ENCODE results near the gene PPT1. TPM values are rescaled to one million over a fixed set of nuclear protein-coding genes. Genes with fewer than 3 reads are reported as not detected.

The PPT1 gene
- polyA plus RNA-seq, 1 of the 3 experiments (the other 2 are of a cell fraction) = 26.0 TPM

GRCh38 chr1:40047769-40048168 is 49.3 kb downstream of the PPT1 start:
- H3K4me2 ChIP-seq = no peak overlapping the region
- CTCF ChIA-PET = interaction anchor here (0.6 to 3.6 kb wide), 2 partner anchors 16 to 129 kb away, joined by 3 to 10 read pairs; no protein-coding TSS in a partner anchor
- H3K79me2 ChIP-seq (ENCODE audit: insufficient read depth) = peaks cover 100% of the 10 kb centered on the region
- over 99% methylated on average over 5 of the region's 5 CpGs for WGBS (ENCODE audit: low lambda C conversion rate)
- peaks cover 100% of the 10 kb centered on the region for H4K20me1 ChIP-seq (ENCODE audit: insufficient read depth)
- DNase-seq = no peak
- H3K9me2 ChIP-seq = no peaks in the 10 kb centered on the region
- no peak overlapping the region for H3K4me3 ChIP-seq (ENCODE audit: low read depth in 2 of 2, low read length in 1 of 2)
- peaks cover 7% of the 10 kb centered on the region for H3F3A ChIP-seq (replicated peaks; ENCODE audit: insufficient read depth)
- no peak overlapping the region for H2AFZ ChIP-seq (ENCODE audit: low read depth)
- TF ChIP-seq CTCF (IDR thresholded peaks at IDR 0.05) = no peak
- no peak for TF ChIP-seq ZBTB33 (IDR thresholded peaks at IDR 0.05; ENCODE audit: borderline replicate concordance, low read depth)
- no peak for TF ChIP-seq RCOR1 (IDR thresholded peaks at IDR 0.05; ENCODE audit: low read length)
- no peak for TF ChIP-seq ELF1 (IDR thresholded peaks at IDR 0.05)
- TF ChIP-seq GATA2 (CRISPR knock-in tag; IDR thresholded peaks at IDR 0.05) = no peak
- no peak for TF ChIP-seq RFX5 (IDR thresholded peaks at IDR 0.05; ENCODE audit: low read length)
- no peak for TF ChIP-seq USF2 (IDR thresholded peaks at IDR 0.05; ENCODE audit: borderline replicate concordance, low read depth, low read length)
- POLR2A ChIA-PET = no interaction called here
- H3K27ac ChIP-seq (ENCODE audit: low read depth in 2 of 2, low read length in 1 of 2) = peak overlapping the region in 1 of 2 experiments; percentile 16; a peak in 1 of 4 replicates
- no peaks in the 10 kb centered on the region for H3K27me3 ChIP-seq (ENCODE audit: insufficient read depth)
- H3K9ac ChIP-seq = no peak overlapping the region
- no peaks in the 10 kb centered on the region for H3K9me3 ChIP-seq
- H3K4me1 ChIP-seq (ENCODE audit: control insufficient read depth in 1 of 2, insufficient read depth in 2 of 2, low read depth in 1 of 2, low read length in 1 of 2) = peaks cover 0 to 12% of the 10 kb centered on the region in 2 experiments; a peak in 2 of 4 replicates
- peaks cover 8 to 42% of the 10 kb centered on the region in 2 experiments for H3K36me3 ChIP-seq (replicated peaks in 1 of 2; ENCODE audit: control insufficient read depth in 1 of 2, insufficient read depth in 2 of 2, low read length in 1 of 2)

GRCh38 chr1:40047276-40047675 is 49.8 kb downstream of the PPT1 start:
- H3K27ac ChIP-seq (ENCODE audit: low read depth in 2 of 2, low read length in 1 of 2) = peak overlapping the region in 1 of 2 experiments; percentile 16; a peak in 1 of 4 replicates
- POLR2A ChIA-PET = interaction anchor here (0.7 kb wide), 1 partner anchor 1246 kb away, joined by 4 read pairs; no protein-coding TSS in a partner anchor

More at GRCh38 chr1:40047276-40047675, 49.8 kb downstream of the PPT1 start:
- H3K79me2 ChIP-seq (ENCODE audit: insufficient read depth) = peaks cover 100% of the 10 kb centered on the region
- no peak overlapping the region for H3K4me3 ChIP-seq (ENCODE audit: low read depth in 2 of 2, low read length in 1 of 2)
- H3K9ac ChIP-seq = no peak overlapping the region
- peaks cover 4 to 17% of the 10 kb centered on the region in 2 experiments; a peak in 3 of 4 replicates for H3K4me1 ChIP-seq (ENCODE audit: control insufficient read depth in 1 of 2, insufficient read depth in 2 of 2, low read depth in 1 of 2, low read length in 1 of 2)
- WGBS (ENCODE audit: low lambda C conversion rate) = 72% methylated on average over 2 of the region's 2 CpGs
- H4K20me1 ChIP-seq (ENCODE audit: insufficient read depth) = peaks cover 100% of the 10 kb centered on the region
- H2AFZ ChIP-seq (ENCODE audit: low read depth) = no peak overlapping the region
- H3K27me3 ChIP-seq (ENCODE audit: insufficient read depth) = no peaks in the 10 kb centered on the region
- H3K9me3 ChIP-seq = no peaks in the 10 kb centered on the region
- CTCF ChIA-PET = interaction anchor here (0.6 kb wide), 1 partner anchor 128 kb away, joined by 3 read pairs; no protein-coding TSS in a partner anchor
- H3K9me2 ChIP-seq = no peaks in the 10 kb centered on the region
- no peak for DNase-seq
- TF ChIP-seq EP300 (IDR thresholded peaks at IDR 0.05; ENCODE audit: borderline replicate concordance in 1 of 2, low read depth in 1 of 2, low read length in 1 of 2) (no peak), FOSL2 (IDR thresholded peaks at IDR 0.05; ENCODE audit: borderline replicate concordance, low read depth) (no peak), TEAD4 (IDR thresholded peaks at IDR 0.05; ENCODE audit: borderline replicate concordance, insufficient read depth) (no peak), TCF12 (IDR thresholded peaks at IDR 0.05) (no peak)
- H3K4me2 ChIP-seq = no peak overlapping the region
- peaks cover 13 to 47% of the 10 kb centered on the region in 2 experiments for H3K36me3 ChIP-seq (replicated peaks in 1 of 2; ENCODE audit: control insufficient read depth in 1 of 2, insufficient read depth in 2 of 2, low read length in 1 of 2)
- peaks cover 7% of the 10 kb centered on the region for H3F3A ChIP-seq (replicated peaks; ENCODE audit: insufficient read depth)

All from SK-N-SH (cell line).